GM13977 (cell line): ENCODE data around the gene ETS2.

Experiments
- DNase-seq: peaks from one replicate; pipeline ENCODE4 v3.0.0; 2012; ENCODE audit warnings: low spot score
- CTCF ChIP-seq: IDR thresholded peaks from 2 replicates; pipeline ENCODE4 v1.5.1; 2012; ENCODE audit warnings: mild to moderate bottlenecking, control low read depth; ENCODE audit not compliant: insufficient read depth; ENCODE audit errors: extremely low read depth, missing control alignments
- in situ Hi-C: fragments of 300-500 bp; cut with MboI; formaldehyde crosslinking; loops from one replicate; pipeline ENCODE4 v1.12.0; 2022; ENCODE audit warnings: low sequenced_read_pairs, low pct_unique_long_range_greater_than_20kb, mixed read lengths, inconsistent platforms; ENCODE audit not compliant: unreplicated experiment

Gene ETS2

GRCh38 chr21:38863291-38863690, 57.6 kb downstream of the ETS2 start:
- no peak for DNase-seq
- TF ChIP-seq CTCF: no peak
- in situ Hi-C loops: no loop called here

GRCh38 chr21:38863843-38864363, 58.2 kb downstream of the ETS2 start:
- TF ChIP-seq CTCF: no peak
- DNase-seq: no peak
- in situ Hi-C loops: no loop called here

- no peak for DNase-seq
- no peak for TF ChIP-seq CTCF
- in situ Hi-C loops: no loop called here
Observed at GRCh38 chr21:38864964-38865363, 59.2 kb downstream of the ETS2 start.

- DNase-seq: no peak
- in situ Hi-C loops: no loop called here
- no peak for TF ChIP-seq CTCF
Observed at GRCh38 chr21:38869196-38869595, 63.5 kb downstream of the ETS2 start.

GRCh38 chr21:38869946-38870345, 64.2 kb downstream of the ETS2 start:
- no peak for DNase-seq
- no peak for TF ChIP-seq CTCF
- in situ Hi-C loops: no loop called here
